Uterus (tissue), 2 donors: ENCODE results near the gene RNF169.

ENCODE experiments used
- CTCF ChIP-seq, 4 experiments: fragments of 200-600 bp in 2 of 4; fragments of 450-650 bp in 2 of 4; sonication (generic) in 2 of 4; IDR thresholded peaks; one replicate each; pipeline ENCODE4 v1.5.1; 2016 to 2019; ENCODE audit warnings: antibody characterized with exemption in 4 of 4, mild to moderate bottlenecking in 2 of 4, moderate library complexity in 1 of 4
- POLR2A ChIP-seq, 2 donors: fragments of 450-650 bp; IDR thresholded peaks; one replicate each; pipeline ENCODE4 v1.6.1; 2016; ENCODE audit warnings: antibody characterized with exemption in 2 of 2, mild to moderate bottlenecking in 1 of 2, moderate library complexity in 1 of 2

GRCh38 chr11:74748211-74749126, at the start of gene RNF169:
- TF ChIP-seq CTCF (IDR thresholded peaks at IDR 0.05), result peak in 1 of 4 experiments; percentile 11
- TF ChIP-seq POLR2A (IDR thresholded peaks at IDR 0.05), result peak; percentile 80 to 81
